NT2/D1 (cell line): ENCODE data around the gene SDF2.

Experiments used
- YY1 ChIP-seq: IDR thresholded peaks from 2 replicates; pipeline ENCODE4 v1.6.1; 2011; ENCODE audit not compliant: insufficient read length, insufficient read depth
- ZNF274 ChIP-seq: IDR thresholded peaks from 2 replicates; pipeline ENCODE4 v1.6.1; 2011; ENCODE audit warnings: mild to moderate bottlenecking, low read depth, low read length

DNA sequence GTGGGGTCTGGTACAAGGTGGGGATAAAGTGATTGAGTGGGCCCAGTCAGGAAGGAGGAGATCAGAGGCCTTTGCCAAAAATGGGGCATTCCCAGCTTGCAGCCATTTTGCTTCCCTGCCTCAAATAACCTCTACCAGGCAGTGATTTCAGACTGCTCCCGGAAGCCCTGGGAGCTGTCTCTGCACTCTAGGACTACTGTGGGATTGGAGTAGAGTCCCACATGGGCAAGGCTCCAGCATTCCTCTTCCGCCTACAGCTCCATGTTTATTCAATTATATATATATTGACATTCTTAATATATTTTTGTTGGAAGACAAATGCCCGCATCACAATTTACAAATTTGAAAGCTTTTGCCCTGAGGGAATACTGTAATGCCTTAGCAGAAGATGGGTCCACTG is 13.8 kb upstream of the SDF2 start:
- no peak for TF ChIP-seq YY1
- TF ChIP-seq ZNF274, result no peak
